GM18520 (cell line): Measurements from ENCODE around the gene IHH.

ENCODE experiments used
- ATAC-seq: cut with Tn5 transposase; IDR thresholded peaks from one replicate; pipeline ENCODE4 v1.9.1; 2021; ENCODE audit not compliant: unreplicated experiment

IHH gene

DNA sequence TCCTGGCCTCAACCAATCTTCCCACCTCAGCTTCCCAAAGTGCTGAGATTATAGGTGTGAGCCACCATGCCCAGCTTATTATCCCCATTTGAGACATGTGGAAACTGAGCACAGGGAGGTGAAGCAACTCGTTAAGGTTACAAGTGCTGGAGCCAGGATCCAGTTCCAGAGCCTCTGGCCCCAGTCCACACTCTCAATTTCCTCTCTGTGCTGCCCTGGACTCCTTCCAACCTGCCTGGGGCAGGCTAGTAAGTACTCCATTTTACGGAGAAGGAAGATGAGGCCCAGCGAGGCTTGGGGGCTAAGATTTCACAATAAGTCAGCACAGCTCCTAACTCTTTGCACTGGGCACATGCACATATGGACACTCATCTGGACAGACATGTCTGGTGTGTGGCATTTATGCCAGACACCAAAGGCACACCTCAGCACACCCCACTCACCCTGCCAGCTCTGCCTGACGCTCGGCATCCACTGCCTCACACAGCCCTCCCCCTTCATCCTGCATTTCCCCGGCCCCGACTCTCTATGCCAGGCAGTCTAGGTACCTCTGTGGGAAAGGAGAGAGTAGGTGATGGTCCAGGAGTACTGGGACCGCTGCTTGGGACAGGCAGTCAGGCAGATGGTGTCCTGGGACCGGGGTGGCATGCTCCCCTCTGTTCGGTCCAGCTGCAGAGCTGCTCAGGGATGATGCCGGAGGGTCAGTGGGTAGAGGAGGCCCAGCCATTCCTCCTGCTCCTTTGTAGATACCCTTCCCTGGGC is 39.9 kb downstream of the IHH start:
- ATAC-seq: no peak

DNA sequence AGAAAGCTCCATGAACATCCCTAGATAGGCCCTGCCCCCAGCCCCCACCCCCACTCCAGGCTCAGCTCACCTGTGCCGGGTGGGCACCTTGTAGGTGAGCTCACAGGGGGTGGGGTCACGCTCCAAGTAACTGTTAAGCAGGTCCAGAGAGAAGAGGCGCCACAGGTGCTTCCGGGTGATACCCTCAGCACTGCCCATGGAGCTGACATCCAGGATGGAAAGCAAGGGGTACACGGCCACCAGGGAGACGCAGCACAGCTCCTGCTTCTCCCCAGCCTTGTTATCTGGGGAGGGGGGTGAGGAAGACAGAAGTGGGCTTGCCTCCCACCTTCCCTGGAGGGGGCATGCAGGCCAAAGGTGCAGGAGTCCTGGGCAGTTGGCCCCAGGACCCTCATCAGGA is 41.3 kb downstream of the IHH start:
- no peak for ATAC-seq

DNA sequence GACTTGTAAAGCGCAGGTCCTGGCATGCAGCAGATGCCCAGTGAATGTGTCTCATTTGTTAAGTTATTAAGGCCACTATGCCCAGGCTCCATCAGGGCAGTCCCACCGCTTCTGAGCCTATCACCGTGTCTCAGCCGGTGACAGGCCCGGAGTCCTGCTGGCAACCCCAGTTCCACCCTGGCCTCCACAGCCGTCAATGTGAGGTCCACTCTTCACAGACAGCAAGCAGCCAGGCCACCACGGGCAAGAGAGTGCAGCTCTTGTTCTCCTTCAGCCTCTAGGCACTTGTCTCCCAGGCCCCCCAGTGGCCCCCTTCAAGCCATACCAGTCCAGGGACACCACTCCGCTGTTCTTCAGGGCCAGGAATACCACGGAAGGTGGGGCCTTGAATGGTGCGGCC is 42.0 kb downstream of the IHH start:
- no peak for ATAC-seq

DNA sequence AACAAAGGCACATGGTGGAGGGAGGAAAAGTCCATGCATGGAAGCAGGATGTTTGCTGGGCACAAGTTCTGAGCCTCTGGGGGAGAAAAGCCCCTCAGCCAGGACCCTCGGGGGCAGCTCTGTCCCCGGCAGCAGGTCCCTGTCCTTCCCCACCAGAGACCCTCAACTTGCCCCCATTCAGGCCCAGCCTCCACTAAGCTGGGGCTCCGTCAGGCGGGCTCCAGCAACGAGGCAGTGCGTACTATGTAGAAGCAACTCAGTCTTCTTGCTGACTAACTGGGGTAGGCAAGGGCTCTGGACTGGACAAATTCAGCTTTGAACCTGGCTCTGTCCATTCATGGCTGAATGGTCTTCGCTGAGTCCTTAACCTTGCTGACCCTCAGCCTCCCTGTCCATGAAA is 42.4 kb downstream of the IHH start:
- ATAC-seq: no peak

DNA sequence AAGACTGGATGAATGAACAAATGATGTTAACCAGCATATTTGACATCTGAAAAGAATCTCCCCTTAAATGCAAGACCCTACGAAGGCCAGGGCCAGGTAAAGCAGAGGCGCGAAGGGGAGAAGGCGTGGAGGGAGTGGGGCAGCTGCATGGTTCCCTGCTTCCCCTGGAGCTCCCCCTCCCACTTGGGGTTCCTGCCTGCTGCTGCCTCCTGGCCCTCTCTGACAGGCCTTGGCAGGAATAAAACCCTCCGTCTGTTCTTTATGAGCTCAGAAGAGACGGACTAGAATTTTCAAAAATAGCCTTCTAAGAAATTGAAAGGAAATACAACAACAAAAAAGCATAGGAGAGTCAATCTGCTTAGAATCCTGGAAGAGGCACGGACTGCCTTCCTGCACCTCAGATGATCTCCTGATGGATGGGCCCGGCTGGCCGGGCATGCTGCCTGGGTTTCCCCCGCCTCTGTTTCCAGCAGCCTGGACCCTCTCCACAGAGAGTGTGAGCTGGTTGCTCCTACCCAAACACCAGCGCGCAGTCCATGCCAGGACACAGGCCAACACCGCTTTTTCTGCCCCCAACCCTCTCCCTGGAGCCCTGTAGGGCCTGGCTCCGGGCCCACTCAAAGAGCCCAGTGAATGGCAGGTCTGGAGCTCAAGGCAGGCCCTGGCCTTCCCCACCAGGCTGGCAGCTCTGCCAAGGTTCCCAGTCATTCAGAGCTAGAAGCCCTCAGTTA is 43.4 kb downstream of the IHH start:
- ATAC-seq: no peak

DNA sequence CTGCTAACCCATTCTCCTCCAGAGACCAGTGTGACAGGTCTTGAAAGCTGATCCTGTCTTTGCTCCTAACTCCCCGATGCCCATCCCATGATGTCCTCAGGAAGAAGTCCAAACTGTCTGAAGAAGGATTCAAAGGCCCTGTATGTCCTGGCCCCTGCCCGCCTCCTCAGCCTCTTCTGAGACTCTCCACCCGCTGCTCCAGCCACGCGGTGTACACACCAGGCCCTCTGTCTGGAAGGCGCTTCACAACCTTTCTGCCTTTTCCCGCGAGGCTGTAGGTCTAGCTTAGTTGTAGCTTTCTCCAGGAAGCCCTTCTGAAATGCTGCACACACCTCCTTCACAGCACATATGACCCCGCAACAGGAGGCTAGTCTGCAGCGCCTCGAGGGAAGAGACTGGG is 44.0 kb downstream of the IHH start:
- no peak for ATAC-seq

DNA sequence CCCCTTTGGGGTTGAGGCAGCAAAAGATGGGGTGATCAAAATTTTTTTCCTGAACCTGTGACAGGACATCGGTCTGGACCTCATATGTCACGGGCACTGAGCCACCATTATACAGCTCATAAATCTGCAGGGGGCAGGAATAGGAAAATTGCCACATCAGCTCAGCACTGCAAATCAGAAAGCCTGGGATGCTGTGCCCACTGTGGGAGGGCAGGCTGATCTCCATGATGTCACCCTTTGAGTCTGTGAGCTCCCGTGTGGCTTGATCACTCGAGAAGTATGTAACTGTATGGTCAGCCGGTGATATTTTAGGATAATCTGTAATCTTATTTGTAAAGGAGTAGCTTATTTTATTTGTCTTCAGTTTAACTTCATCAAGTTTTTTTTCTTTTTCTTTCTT is 49.8 kb downstream of the IHH start:
- ATAC-seq: no peak

DNA sequence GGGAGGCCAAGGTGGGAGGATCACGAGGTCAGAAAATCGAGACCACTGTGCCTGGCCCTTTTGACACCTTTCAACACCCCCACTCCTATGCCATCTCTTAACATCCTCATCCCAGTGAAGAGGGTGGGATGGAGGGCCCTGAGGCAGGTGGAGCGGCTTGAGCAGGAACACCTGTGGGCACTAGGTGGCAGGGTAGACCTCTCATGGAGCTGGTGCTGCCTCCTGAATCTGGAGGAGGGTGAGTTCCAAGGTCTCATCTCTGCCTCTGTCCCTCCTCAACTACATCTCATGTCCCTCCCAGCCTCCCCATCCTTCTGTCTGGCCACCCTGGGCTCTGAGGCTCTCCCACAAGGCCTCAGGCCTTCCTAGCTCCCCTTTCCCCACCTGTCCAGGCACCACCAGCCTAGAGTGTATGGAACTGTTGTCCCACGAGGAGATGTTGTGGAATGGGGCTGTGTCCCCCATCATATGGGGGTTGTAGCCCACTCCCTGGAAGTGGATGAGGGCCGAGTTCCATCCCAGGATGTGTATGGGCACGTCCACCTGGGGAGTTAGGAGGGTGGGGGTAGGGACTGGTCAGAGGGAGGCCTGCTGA is 50.5 kb downstream of the IHH start:
- ATAC-seq: no peak

DNA sequence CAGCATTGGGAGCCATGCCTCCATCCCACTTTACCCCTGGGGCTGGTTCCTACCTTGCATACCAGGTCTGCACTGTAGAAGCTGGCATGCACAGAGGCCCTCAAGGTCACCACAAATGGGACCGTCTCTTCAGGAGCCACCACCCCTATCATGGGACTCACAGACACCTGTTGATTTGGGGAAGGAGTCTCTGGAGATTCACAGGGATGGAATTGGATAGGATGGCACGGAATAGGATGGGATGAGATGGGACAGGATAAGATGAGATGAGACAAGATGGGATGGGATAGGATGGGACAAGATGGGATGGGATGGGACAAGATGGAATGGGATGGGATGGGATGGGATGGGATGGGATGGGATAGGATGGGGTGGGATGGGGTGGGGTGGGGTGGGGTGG is 51.4 kb downstream of the IHH start:
- no peak for ATAC-seq
